ENCODE data around the gene SOAT2.

DNA sequence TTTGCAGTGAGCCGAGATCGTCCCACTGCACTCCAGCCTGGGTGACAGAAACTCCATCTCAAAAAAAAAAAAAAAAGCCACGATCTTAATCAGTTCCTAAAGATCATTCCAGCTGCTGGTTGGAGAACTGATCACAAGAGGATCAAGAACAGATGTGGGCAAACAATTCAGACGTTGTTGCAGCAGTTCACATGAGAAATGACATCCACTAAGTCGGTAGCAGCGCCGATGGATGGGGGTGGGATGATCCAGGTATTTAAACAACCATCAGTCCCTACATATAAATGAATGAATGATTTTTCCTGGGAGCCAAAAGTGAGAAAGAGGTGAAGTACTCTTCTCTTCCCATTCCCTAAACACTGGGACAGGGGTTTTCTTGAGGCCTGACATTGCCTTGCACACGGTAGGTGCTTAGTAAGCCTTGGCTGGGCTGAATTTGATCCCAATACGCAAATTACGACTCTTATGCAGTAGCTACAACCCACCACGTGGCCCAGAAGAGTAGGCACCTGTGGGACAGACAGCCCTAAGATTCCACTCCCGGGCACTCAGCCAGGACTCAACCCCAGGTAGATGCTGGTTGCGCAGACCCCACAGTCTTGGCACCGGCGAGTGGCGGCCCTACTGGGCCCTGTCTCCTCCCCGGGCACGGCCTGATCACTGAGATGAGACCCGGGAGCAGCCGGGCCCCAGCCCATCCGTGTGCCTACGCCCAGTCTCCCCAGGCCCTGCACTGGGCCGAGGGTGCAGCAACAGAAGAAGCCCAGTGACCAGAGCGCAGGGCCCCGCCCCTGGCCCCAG, 24.7 kb upstream of the SOAT2 start:
- TF ChIP-seq EZH2 (IDR thresholded peaks at IDR 0.05; ENCODE audit: low read length) (no peak), CTCF (optimal IDR thresholded peaks at IDR 0.05 in 1 of 3, IDR thresholded peaks at IDR 0.05 in 1 of 3, conservative IDR thresholded peaks at IDR 0.05 in 1 of 3; ENCODE audit: extremely low read depth in 1 of 3, insufficient read depth in 2 of 3, low read length in 3 of 3) (no peak)

All from keratinocyte (primary cell).